ENCODE measurements around the gene WDR4. TPM values are rescaled to one million over a fixed set of nuclear protein-coding genes. Genes with fewer than 3 reads are reported as not detected.

The WDR4 gene
- total and polyA plus RNA-seq, 8 donors = 10.3 to 30.7 (median 12.2) TPM

- TF ChIP-seq CTCF (IDR thresholded peaks at IDR 0.05) = no peak
- ATAC-seq (no peak), DNase-seq (peak in 1 of 4 donors; percentile 56)
- intact Hi-C loops (cut with DNase I) = no loop called here
- no peaks in the 10 kb centered on the region for H3K4me1 ChIP-seq
- peaks cover 0 to 92% of the 10 kb centered on the region in 2 donors for H3K36me3 ChIP-seq
- H3K27ac ChIP-seq = no peak overlapping the region
- no peaks in the 10 kb centered on the region for H3K9me3 ChIP-seq
- H3K27me3 ChIP-seq = no peaks in the 10 kb centered on the region
- H3K4me3 ChIP-seq = no peak overlapping the region
Measured at GRCh38 chr21:42851812-42852665, 27.3 kb downstream of the WDR4 start.

GRCh38 chr21:42850866-42851391 lies 28.4 kb downstream of the WDR4 start:
- DNase-seq = peak in 1 of 4 donors; percentile 87
- Histone ChIP-seq H3K4me3 (no peak overlapping the region), H3K27ac (no peak overlapping the region), H3K27me3 (no peaks in the 10 kb centered on the region), H3K4me1 (peaks cover 0 to 4% of the 10 kb centered on the region in 2 donors), H3K9me3 (no peaks in the 10 kb centered on the region), H3K36me3 (peaks cover 0 to 93% of the 10 kb centered on the region in 2 donors)
- peak in 1 of 2 donors; percentile 40 for TF ChIP-seq CTCF (IDR thresholded peaks at IDR 0.05)
- intact Hi-C loops (cut with DNase I) = no loop called here
- ATAC-seq = peak; percentile 8

GRCh38 chr21:42850463-42850862 lies 28.9 kb downstream of the WDR4 start:
- intact Hi-C loops (cut with DNase I) = no loop called here
- Histone ChIP-seq H3K9me3 (no peaks in the 10 kb centered on the region), H3K36me3 (peaks cover 0 to 93% of the 10 kb centered on the region in 2 donors), H3K27ac (no peak overlapping the region), H3K27me3 (no peaks in the 10 kb centered on the region), H3K4me3 (no peak overlapping the region), H3K4me1 (peaks cover 0 to 9% of the 10 kb centered on the region in 2 donors)
- TF ChIP-seq CTCF (IDR thresholded peaks at IDR 0.05) = no peak
- ATAC-seq = no peak
- peak in 1 of 4 donors; percentile 54 for DNase-seq

GRCh38 chr21:42849759-42850412 lies 29.5 kb downstream of the WDR4 start:
- TF ChIP-seq CTCF (IDR thresholded peaks at IDR 0.05) = no peak
- peaks cover 0 to 11% of the 10 kb centered on the region in 2 donors for H3K4me1 ChIP-seq
- ATAC-seq (no peak), DNase-seq (peak in 1 of 4 donors; percentile 64)
- H3K27ac ChIP-seq = no peak overlapping the region
- no peak overlapping the region for H3K4me3 ChIP-seq
- no peaks in the 10 kb centered on the region for H3K27me3 ChIP-seq
- H3K9me3 ChIP-seq = no peaks in the 10 kb centered on the region
- H3K36me3 ChIP-seq = peaks cover 0 to 93% of the 10 kb centered on the region in 2 donors
- intact Hi-C loops (cut with DNase I) = no loop called here
